Measurements from ENCODE around the gene DENND4A. TPM values are rescaled to one million over a fixed set of nuclear protein-coding genes. Genes with fewer than 3 reads are reported as not detected.
A peak's percentile ranks its signal among the peaks of the same experiment; 100 is the strongest.
"Not testable (repeated sequence)": the region's sequence is repeated elsewhere in the genome, so short reads cannot be mapped to it uniquely, and the experiment has no call there.

The DENND4A gene
- total RNA-seq, 1 donor from 2014 or later: 41.7 TPM

- DNase-seq (ENCODE audit: low spot score): no peak
Measured at GRCh38 chr15:65632780-65633375, 159.2 kb downstream of the DENND4A start.

- DNase-seq (ENCODE audit: low spot score): no peak
Measured at GRCh38 chr15:65631503-65631902, 160.6 kb downstream of the DENND4A start.

GRCh38 chr15:65630760-65631159 is 161.3 kb downstream of the DENND4A start:
- DNase-seq (ENCODE audit: low spot score): no peak

- DNase-seq (ENCODE audit: low spot score): no peak
Measured at GRCh38 chr15:65629548-65629947, 162.5 kb downstream of the DENND4A start.

GRCh38 chr15:65626856-65627255 is 165.2 kb downstream of the DENND4A start:
- no peak for DNase-seq (ENCODE audit: low spot score)

GRCh38 chr15:65623103-65623502 is 169.0 kb downstream of the DENND4A start:
- no peak for DNase-seq (ENCODE audit: low spot score)

- no peak for DNase-seq (ENCODE audit: low spot score)
Measured at GRCh38 chr15:65621638-65622037, 170.5 kb downstream of the DENND4A start, which contains the start of gene SLC24A1. Gene SLC24A1 (plus strand): TSS chr15:65621938. CDS start chr15:65624081, 2,143 bp downstream.

GRCh38 chr15:65620833-65621232 is 171.3 kb downstream of the DENND4A start:
- no peak for DNase-seq (ENCODE audit: low spot score)

GRCh38 chr15:65619626-65620290 is 172.3 kb downstream of the DENND4A start:
- DNase-seq (ENCODE audit: low spot score): no peak

- no peak for DNase-seq (ENCODE audit: low spot score)
Measured at GRCh38 chr15:65618560-65619109, 173.5 kb downstream of the DENND4A start.

- DNase-seq (ENCODE audit: low spot score): not testable (repeated sequence)
Measured at GRCh38 chr15:65615887-65616286, 176.2 kb downstream of the DENND4A start.

- DNase-seq (ENCODE audit: low spot score): no peak
Measured at GRCh38 chr15:65612949-65613744, 178.9 kb downstream of the DENND4A start.

GRCh38 chr15:65612616-65612946 is 179.5 kb downstream of the DENND4A start:
- no peak for DNase-seq (ENCODE audit: low spot score)

GRCh38 chr15:65611888-65612615 is 180.0 kb downstream of the DENND4A start:
- DNase-seq (ENCODE audit: low spot score): no peak

GRCh38 chr15:65610871-65611718 is 181.0 kb downstream of the DENND4A start, which contains the start of gene INTS14:
Gene INTS14 (minus strand): TSS chr15:65611131. CDS start chr15:65607380, 3,751 bp downstream.
- DNase-seq (ENCODE audit: low spot score): peak; percentile 98

Other genes starting within 250 kb of the DENND4A start
- gene INTS14, start 181.2 kb downstream of the DENND4A start, total RNA-seq: 57.2 TPM
- 24.9 TPM for gene SLC24A1, start 170.4 kb downstream of the DENND4A start, total RNA-seq
- 373 TPM for gene RAB11A, start 77.2 kb upstream of the DENND4A start, total RNA-seq